Hepatocyte (in vitro differentiated cells): ENCODE results near the gene ARIH2.

ENCODE experiments used
- CTCF ChIP-seq: fragments of 200-600 bp; sonication (generic); IDR thresholded peaks from 2 replicates; pipeline ENCODE4 v1.5.1; 2016; ENCODE audit warnings: antibody characterized with exemption, mild to moderate bottlenecking; ENCODE audit not compliant: poor library complexity
- EZH2 ChIP-seq: fragments of 200-600 bp; sonication (generic); IDR thresholded peaks from 2 replicates; pipeline ENCODE4 v1.6.1; 2016; ENCODE audit warnings: antibody characterized with exemption, mild to moderate bottlenecking, borderline replicate concordance

GRCh38 chr3:49006408-49007067, 87.9 kb downstream of the ARIH2 start:
- TF ChIP-seq CTCF = no peak
- TF ChIP-seq EZH2 = no peak
